Ovary (tissue), 3 donors: Measurements from ENCODE around the gene MT1F.

Source experiments
- EP300 ChIP-seq: sonication (generic); formaldehyde crosslinking; IDR thresholded peaks from one replicate; pipeline ENCODE4 v1.6.1; 2017; ENCODE audit warnings: antibody characterized with exemption
- POLR2A ChIP-seq: fragments of 450-650 bp; IDR thresholded peaks from one replicate; pipeline ENCODE4 v1.6.1; 2017; ENCODE audit warnings: antibody characterized with exemption, mild to moderate bottlenecking, moderate library complexity
- TF ChIP-seq, protein P1 (sequence below), 3 donors: fragments of 450-650 bp in 2 of 3; fragments of 200-600 bp in 1 of 3; IDR thresholded peaks; one replicate each; pipeline versions ENCODE4 v1.5.1 to v1.8.0; 2016 to 2022; ENCODE audit warnings: antibody characterized with exemption in 3 of 3, mild to moderate bottlenecking in 1 of 3
- donor health status: DM: no; HTN: no; CAD: no.

- no peak for TF ChIP-seq POLR2A
- TF ChIP-seq, protein P1, sequence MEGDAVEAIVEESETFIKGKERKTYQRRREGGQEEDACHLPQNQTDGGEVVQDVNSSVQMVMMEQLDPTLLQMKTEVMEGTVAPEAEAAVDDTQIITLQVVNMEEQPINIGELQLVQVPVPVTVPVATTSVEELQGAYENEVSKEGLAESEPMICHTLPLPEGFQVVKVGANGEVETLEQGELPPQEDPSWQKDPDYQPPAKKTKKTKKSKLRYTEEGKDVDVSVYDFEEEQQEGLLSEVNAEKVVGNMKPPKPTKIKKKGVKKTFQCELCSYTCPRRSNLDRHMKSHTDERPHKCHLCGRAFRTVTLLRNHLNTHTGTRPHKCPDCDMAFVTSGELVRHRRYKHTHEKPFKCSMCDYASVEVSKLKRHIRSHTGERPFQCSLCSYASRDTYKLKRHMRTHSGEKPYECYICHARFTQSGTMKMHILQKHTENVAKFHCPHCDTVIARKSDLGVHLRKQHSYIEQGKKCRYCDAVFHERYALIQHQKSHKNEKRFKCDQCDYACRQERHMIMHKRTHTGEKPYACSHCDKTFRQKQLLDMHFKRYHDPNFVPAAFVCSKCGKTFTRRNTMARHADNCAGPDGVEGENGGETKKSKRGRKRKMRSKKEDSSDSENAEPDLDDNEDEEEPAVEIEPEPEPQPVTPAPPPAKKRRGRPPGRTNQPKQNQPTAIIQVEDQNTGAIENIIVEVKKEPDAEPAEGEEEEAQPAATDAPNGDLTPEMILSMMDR (IDR thresholded peaks at IDR 0.05): no peak
- no peak for TF ChIP-seq EP300
Measured at GRCh38 chr16:56645311-56645710, 12.4 kb upstream of the MT1F start.
